Measurements from ENCODE around the gene ARHGAP44.

The ARHGAP44 gene

GRCh38 chr17:12900474-12900873 is 111.2 kb downstream of the ARHGAP44 start:
- DNase-seq (ENCODE audit: low read depth), result no peak

- DNase-seq (ENCODE audit: low read depth), result no peak
Observed at GRCh38 chr17:12902046-12902445, 112.7 kb downstream of the ARHGAP44 start.

- DNase-seq (ENCODE audit: low read depth), result no peak
Observed at GRCh38 chr17:12907477-12907876, 118.2 kb downstream of the ARHGAP44 start.

GRCh38 chr17:12909046-12909445 is 119.7 kb downstream of the ARHGAP44 start:
- no peak for DNase-seq (ENCODE audit: low read depth)

GRCh38 chr17:12909511-12909910 is 120.2 kb downstream of the ARHGAP44 start:
- DNase-seq (ENCODE audit: low read depth), result no peak

GRCh38 chr17:12911239-12911638 is 121.9 kb downstream of the ARHGAP44 start:
- DNase-seq (ENCODE audit: low read depth), result no peak

GRCh38 chr17:12917399-12917798 is 128.1 kb downstream of the ARHGAP44 start:
- no peak for DNase-seq (ENCODE audit: low read depth)

- DNase-seq (ENCODE audit: low read depth), result no peak
Observed at GRCh38 chr17:12918142-12918541, 128.8 kb downstream of the ARHGAP44 start.

- DNase-seq (ENCODE audit: low read depth), result no peak
Observed at GRCh38 chr17:12922120-12922519, 132.8 kb downstream of the ARHGAP44 start.

- no peak for DNase-seq (ENCODE audit: low read depth)
Observed at GRCh38 chr17:12924614-12925013, 135.3 kb downstream of the ARHGAP44 start.

GRCh38 chr17:12927001-12927400 is 137.7 kb downstream of the ARHGAP44 start:
- DNase-seq (ENCODE audit: low read depth), result no peak

GRCh38 chr17:12927541-12928425 is 138.5 kb downstream of the ARHGAP44 start:
- DNase-seq (ENCODE audit: low read depth), result no peak

GRCh38 chr17:12928736-12929135 is 139.4 kb downstream of the ARHGAP44 start:
- no peak for DNase-seq (ENCODE audit: low read depth)

GRCh38 chr17:12936501-12936900 is 147.2 kb downstream of the ARHGAP44 start:
- DNase-seq (ENCODE audit: low read depth), result no peak

GRCh38 chr17:12940699-12941098 is 151.4 kb downstream of the ARHGAP44 start:
- DNase-seq (ENCODE audit: low read depth), result no peak

- no peak for DNase-seq (ENCODE audit: low read depth)
Observed at GRCh38 chr17:12947047-12947446, 157.7 kb downstream of the ARHGAP44 start.

GRCh38 chr17:12952012-12952411 is 162.7 kb downstream of the ARHGAP44 start:
- DNase-seq (ENCODE audit: low read depth), result no peak

GRCh38 chr17:12953156-12953555 is 163.9 kb downstream of the ARHGAP44 start:
- DNase-seq (ENCODE audit: low read depth), result no peak

- DNase-seq (ENCODE audit: low read depth), result no peak
Observed at GRCh38 chr17:12955521-12955920, 166.2 kb downstream of the ARHGAP44 start.

GRCh38 chr17:12958786-12959185 is 169.5 kb downstream of the ARHGAP44 start:
- no peak for DNase-seq (ENCODE audit: low read depth)

GRCh38 chr17:12959441-12959840 is 170.1 kb downstream of the ARHGAP44 start:
- no peak for DNase-seq (ENCODE audit: low read depth)

- no peak for DNase-seq (ENCODE audit: low read depth)
Observed at GRCh38 chr17:12961655-12962054, 172.4 kb downstream of the ARHGAP44 start.

- DNase-seq (ENCODE audit: low read depth), result no peak
Observed at GRCh38 chr17:12963505-12963904, 174.2 kb downstream of the ARHGAP44 start.

GRCh38 chr17:12964162-12964561 is 174.9 kb downstream of the ARHGAP44 start:
- no peak for DNase-seq (ENCODE audit: low read depth)

Measured in activated T-cell treated with anti-CD3 and anti-CD28 coated beads for 24 hours (primary cell).